Body of pancreas (tissue), 4 donors: ENCODE measurements around the gene MRI1. TPM values are rescaled to one million over a fixed set of nuclear protein-coding genes. Genes with fewer than 3 reads are reported as not detected.
A peak's percentile ranks its signal among the peaks of the same experiment; 100 is the strongest.

Experiments used
- ATAC-seq: fragments of 150-250 bp; one replicate; pipeline ENCODE4 v1.9.1; 2016
- DNase-seq, 4 donors: peaks; one replicate each; pipeline ENCODE4 v3.0.0-alpha.2; 2019
- H3K27ac ChIP-seq, 4 donors: fragments of 200-600 bp; sonication (generic); 1 replicate in 3 of 4; 2 replicates in 1 of 4; pipeline versions ENCODE4 v1.5.1 to v1.6.1; 2016 to 2019; ENCODE audit warnings: mild to moderate bottlenecking in 1 of 4, mixed read lengths in 1 of 4, moderate library complexity in 1 of 4
- H3K27me3 ChIP-seq, 2 donors: fragments of 200-600 bp; sonication (generic); one replicate each; pipeline ENCODE4 v1.6.0; 2016; ENCODE audit warnings: mild to moderate bottlenecking in 1 of 2
- H3K36me3 ChIP-seq, 2 donors: fragments of 200-600 bp; sonication (generic); replicated peaks in 1 of 2; 2 replicates each; pipeline ENCODE4 v1.5.1; 2016; ENCODE audit warnings: low read depth in 2 of 2; ENCODE audit not compliant: insufficient read depth in 1 of 2
- H3K4me1 ChIP-seq: fragments of 200-600 bp; sonication (generic); one replicate; pipeline ENCODE4 v1.6.0; 2016
- H3K4me3 ChIP-seq, 2 donors: fragments of 200-600 bp; sonication (generic); 1 replicate in 1 of 2; 2 replicates in 1 of 2; pipeline ENCODE4 v1.5.1; 2016 to 2019
- H3K9me3 ChIP-seq, 3 donors: fragments of 200-600 bp; sonication (generic); 1 replicate in 2 of 3; 2 replicates in 1 of 3; pipeline ENCODE4 v1.5.1; 2016
- POLR2A ChIP-seq, 3 donors: fragments of 450-650 bp; IDR thresholded peaks; one replicate each; pipeline ENCODE4 v1.6.1; 2016; ENCODE audit warnings: antibody characterized with exemption in 3 of 3, mild to moderate bottlenecking in 2 of 3
- WGBS, 2 donors: methylation state at CpG; one replicate each; pipeline ENCODE4 v1.1.5; 2017; 5-methylcytosine and 5-hydroxymethylcytosine counted together
- intact Hi-C: fragments of 100-400 bp; cut with DNase I; formaldehyde crosslinking; loops from one replicate; pipeline ENCODE4 v1.15.1; 2023
- total RNA-seq, 2 donors: library from RNA; depleted of rRNA; stranded (reverse); fragments of >200 nt; gene quantifications; one replicate each; pipeline ENCODE4 v1.1.0, GENCODE V29; 2016
- TF ChIP-seq, protein P1 (sequence below), 7 experiments: fragments of 450-650 bp in 4 of 7; fragments of 200-600 bp in 3 of 7; sonication (generic) in 3 of 7; IDR thresholded peaks; one replicate each; pipeline ENCODE4 v1.5.1; 2016 to 2019; ENCODE audit warnings: antibody characterized with exemption in 7 of 7

The MRI1 gene
- total RNA-seq, 2 donors from 2014 or later = 69.0 to 82.7 TPM

DNA sequence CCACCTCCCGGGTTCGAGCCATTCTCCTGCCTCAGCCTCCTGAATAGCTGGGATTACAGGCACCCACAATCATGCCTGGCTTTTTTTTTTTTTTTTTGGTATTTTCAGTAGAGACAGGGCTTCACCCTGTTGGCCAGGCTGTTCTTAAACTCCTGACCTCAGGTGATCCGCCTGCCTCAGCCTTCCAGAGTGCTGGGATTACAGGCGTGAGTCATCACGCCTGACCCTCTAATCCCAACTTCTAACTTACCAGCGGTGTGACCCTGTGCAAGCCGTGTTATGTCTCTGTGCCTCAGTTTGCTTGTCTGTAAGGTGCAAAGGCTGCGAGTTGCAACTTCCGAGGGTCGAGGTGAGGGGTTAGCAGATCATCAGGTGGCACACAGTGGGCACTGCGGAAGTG, 48.2 kb downstream of the MRI1 start:
- H3K9me3 ChIP-seq = no peaks in the 10 kb centered on the region
- no peak overlapping the region for H3K27ac ChIP-seq
- no peaks in the 10 kb centered on the region for H3K27me3 ChIP-seq
- 92% methylated on average over 8 to 11 of the region's 11 CpGs for WGBS, 2 donors
- intact Hi-C loops = no loop called here
- TF ChIP-seq, protein P1, sequence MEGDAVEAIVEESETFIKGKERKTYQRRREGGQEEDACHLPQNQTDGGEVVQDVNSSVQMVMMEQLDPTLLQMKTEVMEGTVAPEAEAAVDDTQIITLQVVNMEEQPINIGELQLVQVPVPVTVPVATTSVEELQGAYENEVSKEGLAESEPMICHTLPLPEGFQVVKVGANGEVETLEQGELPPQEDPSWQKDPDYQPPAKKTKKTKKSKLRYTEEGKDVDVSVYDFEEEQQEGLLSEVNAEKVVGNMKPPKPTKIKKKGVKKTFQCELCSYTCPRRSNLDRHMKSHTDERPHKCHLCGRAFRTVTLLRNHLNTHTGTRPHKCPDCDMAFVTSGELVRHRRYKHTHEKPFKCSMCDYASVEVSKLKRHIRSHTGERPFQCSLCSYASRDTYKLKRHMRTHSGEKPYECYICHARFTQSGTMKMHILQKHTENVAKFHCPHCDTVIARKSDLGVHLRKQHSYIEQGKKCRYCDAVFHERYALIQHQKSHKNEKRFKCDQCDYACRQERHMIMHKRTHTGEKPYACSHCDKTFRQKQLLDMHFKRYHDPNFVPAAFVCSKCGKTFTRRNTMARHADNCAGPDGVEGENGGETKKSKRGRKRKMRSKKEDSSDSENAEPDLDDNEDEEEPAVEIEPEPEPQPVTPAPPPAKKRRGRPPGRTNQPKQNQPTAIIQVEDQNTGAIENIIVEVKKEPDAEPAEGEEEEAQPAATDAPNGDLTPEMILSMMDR (IDR thresholded peaks at IDR 0.05) = no peak
- no peak for TF ChIP-seq POLR2A (IDR thresholded peaks at IDR 0.05)
- no peaks in the 10 kb centered on the region for H3K36me3 ChIP-seq
- H3K4me3 ChIP-seq = no peak overlapping the region
- DNase-seq = no peak
- ATAC-seq = no peak
- peaks cover 11% of the 10 kb centered on the region for H3K4me1 ChIP-seq

DNA sequence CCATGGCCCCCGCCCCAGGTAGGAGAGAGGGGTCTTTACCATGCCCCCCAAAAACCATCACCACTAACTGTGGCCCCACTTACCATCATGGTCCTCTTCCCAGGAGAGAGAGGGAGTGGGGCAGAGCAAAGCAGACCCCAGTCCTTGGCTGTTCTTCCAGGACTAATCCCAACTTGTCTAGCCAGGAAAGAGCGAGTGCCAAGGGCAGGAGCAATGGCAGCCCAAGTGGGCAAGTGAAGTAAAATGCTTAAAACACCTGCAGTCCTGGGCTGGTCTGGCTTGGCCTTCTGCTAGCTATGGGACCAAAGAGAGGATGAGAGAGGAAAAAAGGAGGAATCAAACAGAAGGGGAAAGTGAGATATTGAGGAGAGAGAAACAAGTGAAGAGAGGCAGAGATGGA, 48.8 kb downstream of the MRI1 start:
- H3K27ac ChIP-seq = no peak overlapping the region
- ATAC-seq (no peak), DNase-seq (no peak)
- peaks cover 12% of the 10 kb centered on the region for H3K4me1 ChIP-seq
- no peak for TF ChIP-seq POLR2A (IDR thresholded peaks at IDR 0.05)
- TF ChIP-seq, protein P1 (IDR thresholded peaks at IDR 0.05) = no peak
- H3K27me3 ChIP-seq = no peaks in the 10 kb centered on the region
- intact Hi-C loops = no loop called here
- no peaks in the 10 kb centered on the region for H3K36me3 ChIP-seq
- no peak overlapping the region for H3K4me3 ChIP-seq
- 92 to 100% methylated on average over 2 of the region's 2 CpGs for WGBS, 2 donors
- H3K9me3 ChIP-seq = no peaks in the 10 kb centered on the region

DNA sequence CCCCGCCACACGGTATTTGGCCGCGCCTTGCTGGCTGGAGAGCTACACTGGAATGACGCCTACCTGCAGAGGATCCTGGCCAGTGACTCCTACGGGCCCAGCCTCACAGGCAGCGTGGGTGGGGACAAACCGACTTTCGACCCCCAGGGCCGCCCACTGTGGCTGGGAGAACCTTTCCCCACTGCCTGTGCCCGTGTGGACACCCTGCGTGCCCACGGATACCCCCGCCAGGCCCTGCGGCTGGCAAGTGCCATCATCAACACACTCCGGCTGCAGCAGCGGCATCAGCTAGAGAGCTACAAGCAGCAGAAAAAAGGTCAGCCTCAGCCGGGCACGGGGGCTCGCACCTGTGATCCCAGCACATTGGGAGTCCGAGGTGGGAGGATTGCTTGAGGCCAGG, 50.2 kb downstream of the MRI1 start:
- no peak overlapping the region for H3K4me3 ChIP-seq
- no peaks in the 10 kb centered on the region for H3K9me3 ChIP-seq
- peaks cover 12% of the 10 kb centered on the region for H3K4me1 ChIP-seq
- WGBS, 2 donors = 90% methylated on average over 19 of the region's 21 CpGs; no CpG with 5 or more reads in 1 of the 2 donors
- no peak for TF ChIP-seq POLR2A (IDR thresholded peaks at IDR 0.05)
- TF ChIP-seq, protein P1 (IDR thresholded peaks at IDR 0.05) = no peak
- intact Hi-C loops = no loop called here
- DNase-seq (no peak), ATAC-seq (no peak)
- H3K27ac ChIP-seq = no peak overlapping the region
- H3K27me3 ChIP-seq = no peaks in the 10 kb centered on the region
- H3K36me3 ChIP-seq = no peaks in the 10 kb centered on the region

DNA sequence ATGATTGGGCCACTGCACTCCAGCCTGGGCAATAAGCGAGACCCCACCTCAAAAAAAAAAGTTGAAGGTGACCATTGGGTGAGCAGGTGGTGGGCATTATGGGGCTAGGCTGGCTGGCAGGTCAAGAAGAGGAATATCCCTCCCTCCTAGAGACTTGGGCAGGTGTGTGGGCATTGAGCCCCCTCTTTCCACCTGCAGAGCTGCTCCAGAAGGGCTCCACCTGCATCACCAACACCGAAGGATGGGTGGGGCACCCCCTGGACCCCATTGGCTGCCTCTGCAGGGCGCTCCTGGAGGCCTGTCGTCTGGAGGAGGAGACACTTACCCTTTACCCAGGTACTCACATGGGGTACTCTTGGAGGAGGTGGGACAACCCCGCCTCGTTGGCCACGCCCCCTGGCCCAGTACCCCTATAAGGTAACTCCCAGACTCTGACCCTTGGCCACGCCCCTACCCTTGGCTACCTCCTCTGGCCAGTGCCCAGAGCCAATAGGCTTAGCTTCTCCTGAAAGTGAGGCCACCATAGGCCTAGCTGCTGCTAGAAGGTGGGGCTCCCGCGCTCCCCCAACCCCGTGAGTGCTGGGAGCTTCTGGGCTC, 52.8 kb downstream of the MRI1 start:
- Histone ChIP-seq H3K36me3 (no peaks in the 10 kb centered on the region), H3K4me1 (peaks cover 12% of the 10 kb centered on the region), H3K27ac (peak overlapping the region; percentile 45 to 81 (median 70)), H3K4me3 (no peak overlapping the region), H3K9me3 (no peaks in the 10 kb centered on the region), H3K27me3 (no peaks in the 10 kb centered on the region)
- intact Hi-C loops = no loop called here
- no peak for TF ChIP-seq POLR2A (IDR thresholded peaks at IDR 0.05)
- TF ChIP-seq, protein P1 (IDR thresholded peaks at IDR 0.05) = no peak
- ATAC-seq (peak; percentile 63), DNase-seq (peak; percentile 74 to 85 (median 82))
- 39% methylated on average over 3 to 11 of the region's 11 CpGs for WGBS, 2 donors
